ENCODE measurements around the gene BOD1. TPM values are rescaled to one million over a fixed set of nuclear protein-coding genes. Genes with fewer than 3 reads are reported as not detected.

BOD1 gene
- 10 to 100 TPM; 51.1 to 52.8 TPM for total RNA-seq

DNA sequence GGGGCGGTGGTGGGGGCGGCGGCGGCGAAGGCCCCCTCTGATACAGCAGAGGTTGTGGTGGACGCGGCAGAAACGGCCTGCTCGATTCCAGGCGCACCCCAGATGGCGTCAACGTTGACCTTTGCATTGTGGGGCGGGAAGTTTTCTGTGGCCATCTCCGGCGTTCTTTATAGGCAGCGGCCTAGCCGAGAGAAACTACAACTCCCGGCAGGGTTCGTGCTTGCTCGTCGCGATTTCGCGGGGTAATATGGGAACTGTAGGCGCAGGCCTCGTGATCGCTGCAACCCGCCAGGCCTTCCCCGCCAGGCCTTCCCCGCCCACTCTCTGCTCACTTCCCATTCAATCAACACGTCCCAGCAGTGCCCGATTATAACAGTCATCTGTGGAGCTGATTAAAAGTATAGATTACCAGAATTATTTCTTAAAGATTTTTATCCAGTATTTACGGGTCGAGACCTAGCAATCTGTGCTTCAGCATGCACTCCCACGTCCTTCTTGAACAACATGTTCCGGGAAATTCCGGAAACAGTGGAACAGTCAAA, at the start of gene BOD1:
TSS of gene BOD1 (minus strand) at position 74 of the 542 bp plus-strand sequence. CDS start 214 bp downstream, outside the sequence.
- Histone ChIP-seq H3K4me1 (replicated peaks) (peaks cover 13% of the 10 kb centered on the region), H3K27ac (peak within 1 kb of the TSS; percentile 91), H3K4me3 (peak within 1 kb of the TSS; percentile 73 to 93), H3K27me3 (replicated peaks; ENCODE audit: insufficient read depth) (no peaks in the 10 kb centered on the region), H3K36me3 (no peaks in the 10 kb centered on the region), H3K9me3 (no peaks in the 10 kb centered on the region)
- peak; percentile 98 for DNase-seq (ENCODE audit: low spot score)
- TF ChIP-seq, protein P1, sequence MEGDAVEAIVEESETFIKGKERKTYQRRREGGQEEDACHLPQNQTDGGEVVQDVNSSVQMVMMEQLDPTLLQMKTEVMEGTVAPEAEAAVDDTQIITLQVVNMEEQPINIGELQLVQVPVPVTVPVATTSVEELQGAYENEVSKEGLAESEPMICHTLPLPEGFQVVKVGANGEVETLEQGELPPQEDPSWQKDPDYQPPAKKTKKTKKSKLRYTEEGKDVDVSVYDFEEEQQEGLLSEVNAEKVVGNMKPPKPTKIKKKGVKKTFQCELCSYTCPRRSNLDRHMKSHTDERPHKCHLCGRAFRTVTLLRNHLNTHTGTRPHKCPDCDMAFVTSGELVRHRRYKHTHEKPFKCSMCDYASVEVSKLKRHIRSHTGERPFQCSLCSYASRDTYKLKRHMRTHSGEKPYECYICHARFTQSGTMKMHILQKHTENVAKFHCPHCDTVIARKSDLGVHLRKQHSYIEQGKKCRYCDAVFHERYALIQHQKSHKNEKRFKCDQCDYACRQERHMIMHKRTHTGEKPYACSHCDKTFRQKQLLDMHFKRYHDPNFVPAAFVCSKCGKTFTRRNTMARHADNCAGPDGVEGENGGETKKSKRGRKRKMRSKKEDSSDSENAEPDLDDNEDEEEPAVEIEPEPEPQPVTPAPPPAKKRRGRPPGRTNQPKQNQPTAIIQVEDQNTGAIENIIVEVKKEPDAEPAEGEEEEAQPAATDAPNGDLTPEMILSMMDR (IDR thresholded peaks at IDR 0.05): peak in 2 of 4 experiments; percentile 15 to 17
- TF ChIP-seq POLR2AphosphoS5 (IDR thresholded peaks at IDR 0.05) (peak; percentile 96), POLR2A (IDR thresholded peaks at IDR 0.05) (peak; percentile 40)
- 3% methylated on average over 35 of the region's 37 CpGs for WGBS
- intact Hi-C loops (cut with DNase I): loop anchor here (5.0 kb wide), 1 partner anchor 271 kb away; the partner anchor contains the start of gene CPEB4

DNA sequence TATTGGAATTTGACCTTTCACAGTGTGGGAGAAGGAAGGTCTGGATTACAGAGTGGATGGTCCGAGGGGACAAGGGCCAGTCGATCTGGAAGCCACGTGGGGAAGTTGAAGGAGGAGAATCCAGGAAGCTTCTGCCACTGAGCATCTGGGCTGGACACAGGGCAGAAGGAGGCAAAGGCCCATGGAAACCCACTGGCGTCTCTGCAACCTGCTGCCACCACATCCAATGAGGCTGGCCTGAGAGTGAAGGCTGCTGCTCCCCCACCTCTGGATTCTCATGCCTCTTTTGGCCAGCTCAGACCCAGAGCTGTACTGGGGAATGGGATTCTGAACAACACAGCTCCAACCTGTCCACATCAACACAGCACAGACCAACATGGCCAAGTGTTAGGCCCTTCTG, 48.9 kb upstream of the BOD1 start:
- H3K36me3 ChIP-seq: no peaks in the 10 kb centered on the region
- TF ChIP-seq POLR2A (IDR thresholded peaks at IDR 0.05): no peak
- TF ChIP-seq, protein P1 (IDR thresholded peaks at IDR 0.05): no peak
- TF ChIP-seq POLR2AphosphoS5 (IDR thresholded peaks at IDR 0.05): no peak
- no peak overlapping the region for H3K4me3 ChIP-seq
- DNase-seq (ENCODE audit: low spot score): no peak
- H3K27ac ChIP-seq: no peak overlapping the region
- 86% methylated on average over 4 of the region's 4 CpGs for whole genome bisulfite sequencing
- intact Hi-C loops (cut with DNase I): no loop called here
- no peaks in the 10 kb centered on the region for H3K9me3 ChIP-seq
- no peaks in the 10 kb centered on the region for H3K4me1 ChIP-seq (replicated peaks)
- no peaks in the 10 kb centered on the region for H3K27me3 ChIP-seq (replicated peaks; ENCODE audit: insufficient read depth)

DNA sequence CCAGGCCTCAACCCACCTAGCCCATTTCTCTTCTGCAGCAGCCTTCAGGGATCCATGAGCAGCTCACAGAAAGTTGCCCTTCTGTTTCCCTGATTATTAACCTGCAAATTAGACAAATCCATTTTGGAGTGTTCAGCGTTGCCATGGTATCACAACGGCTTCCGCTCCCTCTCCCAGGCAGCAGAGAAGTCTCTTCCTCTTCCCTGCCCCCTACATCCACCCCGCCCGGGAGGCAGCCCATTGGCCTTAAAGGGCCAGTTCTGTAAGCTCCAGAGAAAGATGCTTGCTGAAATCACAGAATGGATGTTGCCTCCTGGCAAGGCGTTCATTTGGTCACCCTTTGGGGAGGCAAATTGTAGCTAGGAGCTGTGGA, 47.7 kb upstream of the BOD1 start:
- Histone ChIP-seq H3K4me3 (no peak overlapping the region), H3K36me3 (no peaks in the 10 kb centered on the region)

DNA sequence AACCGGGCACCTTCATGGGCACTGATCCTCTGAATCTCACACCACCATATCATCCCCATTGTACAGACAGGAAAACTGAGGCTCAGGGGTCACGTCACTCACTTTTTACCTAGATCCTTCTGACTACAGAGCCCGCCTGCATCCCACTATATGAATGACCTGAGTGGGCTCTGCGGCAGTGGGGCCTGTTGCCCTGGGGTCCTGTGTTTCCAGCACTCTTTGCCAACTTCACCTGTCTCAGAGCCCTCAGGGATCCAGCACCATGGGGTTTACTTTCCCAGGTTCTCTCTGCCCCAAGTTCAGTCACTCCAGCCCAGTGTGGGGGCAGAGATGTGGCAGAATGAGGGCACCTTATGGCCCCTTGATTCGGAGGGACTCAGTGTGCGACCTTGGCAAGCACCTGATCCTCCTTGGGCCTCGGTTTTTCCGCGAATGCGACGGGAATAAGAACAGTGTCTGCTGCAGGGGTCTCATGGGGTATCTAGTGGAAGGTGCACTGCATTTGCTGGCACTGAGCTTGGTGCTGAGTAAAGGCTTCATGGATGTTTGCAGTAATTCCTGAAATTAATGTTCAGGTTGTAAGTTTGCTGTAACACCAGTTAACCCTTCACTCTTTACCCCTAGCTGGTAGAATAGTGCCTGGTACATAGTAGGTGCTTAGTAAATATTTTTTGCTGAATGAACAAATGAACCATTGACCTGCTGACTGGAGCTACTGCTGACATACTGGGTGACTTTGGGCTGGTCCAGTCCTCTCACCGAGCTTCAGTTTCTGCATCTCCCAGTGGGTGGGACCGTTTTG, 47.1 kb upstream of the BOD1 start:
- WGBS: 96% methylated on average over 13 of the region's 13 CpGs
- Histone ChIP-seq H3K4me1 (replicated peaks) (no peaks in the 10 kb centered on the region), H3K27me3 (replicated peaks; ENCODE audit: insufficient read depth) (no peaks in the 10 kb centered on the region), H3K9me3 (no peaks in the 10 kb centered on the region), H3K4me3 (no peak overlapping the region), H3K27ac (no peak overlapping the region), H3K36me3 (no peaks in the 10 kb centered on the region)
- intact Hi-C loops (cut with DNase I): no loop called here
- no peak for TF ChIP-seq POLR2A (IDR thresholded peaks at IDR 0.05)
- no peak for TF ChIP-seq POLR2AphosphoS5 (IDR thresholded peaks at IDR 0.05)
- TF ChIP-seq, protein P1 (IDR thresholded peaks at IDR 0.05): no peak
- no peak for DNase-seq (ENCODE audit: low spot score)

More for the DNA sequence above, 47.7 kb upstream of the BOD1 start:
- intact Hi-C loops (cut with DNase I): no loop called here
- DNase-seq (ENCODE audit: low spot score): no peak
- 51% methylated on average over 6 of the region's 6 CpGs for WGBS
- H3K4me1 ChIP-seq (replicated peaks): no peaks in the 10 kb centered on the region
- TF ChIP-seq, protein P1 (IDR thresholded peaks at IDR 0.05): no peak
- TF ChIP-seq POLR2AphosphoS5 (IDR thresholded peaks at IDR 0.05) (no peak), POLR2A (IDR thresholded peaks at IDR 0.05) (no peak)
- no peaks in the 10 kb centered on the region for H3K9me3 ChIP-seq
- no peaks in the 10 kb centered on the region for H3K27me3 ChIP-seq (replicated peaks; ENCODE audit: insufficient read depth)
- no peak overlapping the region for H3K27ac ChIP-seq

Data from prostate gland (tissue), 2 donors.